HepG2 (cell line): ENCODE data around the gene CTIF. TPM values are rescaled to one million over a fixed set of nuclear protein-coding genes. Genes with fewer than 3 reads are reported as not detected.

Source experiments
- ATAC-seq: fragments of 200-7000 bp; cut with Tn5 transposase; 3 replicates; pipeline ENCODE4 v1.9.1; 2020; ENCODE audit warnings: mild to moderate bottlenecking, moderate library complexity
- BruUV-seq: library from RNA; stranded (reverse); fragments of 400-500 nt; replicated peaks from 2 replicates; lab custom pipeline; 2021; lab: Mats Ljungman, UMichigan
- CTCF ChIA-PET: fragments of 300-600 bp; formaldehyde crosslinking; extraction: SDS; loops from one replicate; lab custom pipeline; 2021; ENCODE audit warnings: low total read pairs, inconsistent platforms, low intra/inter-chr PET ratio; lab: Yijun Ruan, JAX
- POLR2A ChIA-PET: fragments of 350-600 bp; sonication (Branson Sonifier 250); formaldehyde crosslinking; loops from one replicate; lab custom pipeline; 2020; ENCODE audit warnings: antibody characterized with exemption, inconsistent platforms; lab: Yijun Ruan, JAX
- DNase-seq: peaks from one replicate; pipeline ENCODE4 v3.0.0-alpha.2; 2015; ENCODE audit warnings: low spot score
- FAIRE-seq: peaks from 3 replicates; lab custom pipeline; 2011; peaks lifted over from hg19 to GRCh38; lab: Jason Lieb, UNC
- H2AFZ ChIP-seq: one replicate; pipeline ENCODE4 v1.6.1; 2011; ENCODE audit warnings: low read length, inconsistent platforms
- H3K27ac ChIP-seq: fragments of 300-600 bp; 3 replicates; pipeline ENCODE4 v1.8.0; 2011; ENCODE audit warnings: mixed run types, mild to moderate bottlenecking, mixed read lengths, low read length, inconsistent platforms; ENCODE audit not compliant: insufficient read depth; ENCODE audit errors: extremely low read length
- H3K27me3 ChIP-seq, 2 experiments: fragments of 200-600 bp in 1 of 2; 2 replicates in 1 of 2; 3 replicates in 1 of 2; pipeline versions ENCODE4 v1.6.0 to v1.8.0; 2011; ENCODE audit warnings: low read length in 2 of 2, mild to moderate bottlenecking in 2 of 2, moderate library complexity in 2 of 2, inconsistent platforms in 1 of 2; ENCODE audit not compliant: insufficient read depth in 2 of 2, control insufficient read depth in 1 of 2
- H3K36me3 ChIP-seq, 2 experiments: fragments of 200-600 bp in 1 of 2; replicated peaks in 1 of 2; 2 replicates in 1 of 2; 3 replicates in 1 of 2; pipeline versions ENCODE4 v1.5.1 to v1.8.0; 2011; ENCODE audit warnings: low read length in 2 of 2, inconsistent platforms in 1 of 2; ENCODE audit not compliant: insufficient read depth in 2 of 2, control insufficient read depth in 1 of 2
- H3K4me1 ChIP-seq: 2 replicates; pipeline ENCODE4 v1.5.1; 2012; ENCODE audit warnings: low read length, inconsistent platforms; ENCODE audit not compliant: insufficient read depth
- H3K4me2 ChIP-seq: 2 replicates; pipeline ENCODE4 v1.6.0; 2011; ENCODE audit warnings: low read depth, low read length, inconsistent platforms
- H3K4me3 ChIP-seq, 3 experiments: fragments of 200-600 bp in 1 of 3; sonication (generic), shearing (Covaris generic) in 1 of 3; replicated peaks in 1 of 3; 2 replicates each; pipeline ENCODE4 v1.5.1; 2011 to 2016; ENCODE audit warnings: low read length in 3 of 3, inconsistent platforms in 2 of 3, low read depth in 2 of 3, mild to moderate bottlenecking in 2 of 3, control low read depth in 1 of 3, mixed read lengths in 1 of 3; ENCODE audit not compliant: insufficient read depth in 1 of 3
- H3K79me2 ChIP-seq: one replicate; pipeline ENCODE4 v1.6.1; 2011; ENCODE audit warnings: low read length, inconsistent platforms; ENCODE audit not compliant: insufficient read depth
- H3K9ac ChIP-seq: 2 replicates; pipeline ENCODE4 v1.6.0; 2011; ENCODE audit warnings: mild to moderate bottlenecking, low read depth, low read length, inconsistent platforms; ENCODE audit not compliant: insufficient read depth
- H3K9me3 ChIP-seq: 2 replicates; pipeline ENCODE4 v1.5.1; 2012; ENCODE audit warnings: mild to moderate bottlenecking, low read length
- H4K20me1 ChIP-seq: 2 replicates; pipeline ENCODE4 v1.6.0; 2011; ENCODE audit warnings: inconsistent platforms, mild to moderate bottlenecking, low read length, moderate library complexity; ENCODE audit not compliant: insufficient read depth
- HDAC6 ChIP-seq: fragments of 200-600 bp; sonication (generic); IDR thresholded peaks from 2 replicates; pipeline ENCODE4 v1.7.0; 2017; ENCODE audit warnings: mild to moderate bottlenecking, antibody characterized with exemption, low read length, low read depth
- IRF1 ChIP-seq: sonication (generic); formaldehyde crosslinking; IDR thresholded peaks from 2 replicates; pipeline ENCODE4 v1.4.0; 2020; ENCODE audit warnings: low read depth, mild to moderate bottlenecking, missing genetic modification reagents
- KDM3A ChIP-seq: IDR thresholded peaks from 2 replicates; pipeline ENCODE4 v1.6.1; 2018; ENCODE audit warnings: low read depth, missing compliant biosample characterization
- KLF11 ChIP-seq: IDR thresholded peaks from 2 replicates; pipeline ENCODE4 v1.6.1; 2016; ENCODE audit warnings: missing compliant biosample characterization
- NKX3-1 ChIP-seq: sonication (generic); formaldehyde crosslinking; IDR thresholded peaks from 2 replicates; pipeline ENCODE4 v1.5.0; 2020; ENCODE audit warnings: missing genetic modification reagents
- NR2F1 ChIP-seq, 2 experiments: fragments of 450-650 bp in 1 of 2; formaldehyde crosslinking in 1 of 2; IDR thresholded peaks; 2 replicates each; pipeline versions ENCODE4 v1.5.0 to v1.6.1; 2016 to 2020; ENCODE audit warnings: mild to moderate bottlenecking in 1 of 2, missing compliant biosample characterization in 1 of 2, missing genetic modification reagents in 1 of 2, moderate library complexity in 1 of 2
- ZGPAT ChIP-seq: IDR thresholded peaks from 2 replicates; pipeline ENCODE4 v1.6.1; 2016; ENCODE audit warnings: mild to moderate bottlenecking
- WGBS: methylation state at CpG from one replicate; pipeline ENCODE4 v1.1.6; 2017; ENCODE audit warnings: low lambda C conversion rate; 5-methylcytosine and 5-hydroxymethylcytosine counted together
- in situ Hi-C: cut with HindIII; loops from 2 replicates; pipeline ENCODE4 v1.10.0; 2017; ENCODE audit warnings: low pct_unique_long_range_greater_than_20kb; ENCODE audit not compliant: extremely low pct_ligation_motif_present
- intact Hi-C: fragments of 100-400 bp; cut with micrococcal nuclease; formaldehyde crosslinking; loops from one replicate; pipeline ENCODE4 v1.10.0; 2022; ENCODE audit not compliant: unreplicated experiment
- polyA plus RNA-seq, 8 experiments: library from polyadenylated mRNA; depleted of rRNA in 3 of 8; stranded (reverse) in 7 of 8; unstranded in 1 of 8; fragments of >200 nt; fragmentation: Illumina TruSeq in 4 of 8; extraction: Trizol in 4 of 8; gene quantifications; 2 replicates each; pipeline versions ENCODE4 v1.2.1 to v1.2.3, GENCODE V29; 2011 to 2016; ENCODE audit warnings: low read depth in 4 of 8, missing spikeins in 1 of 8, mixed read lengths in 1 of 8; ENCODE audit not compliant: insufficient read depth in 1 of 8
- total RNA-seq, 5 experiments: library from RNA; depleted of rRNA; stranded (reverse); fragments of >200 nt; fragmentation: Illumina TruSeq; extraction: Trizol; gene quantifications; 2 replicates each; pipeline ENCODE4 v1.2.3, GENCODE V29; 2016; ENCODE audit warnings: low read depth in 1 of 5

The CTIF gene
- total and polyA plus RNA-seq, 2 of the 13 experiments (the other 11 are each of a cell fraction or from before 2014, with no cell fraction given) = 18.2 to 28.0 TPM

GRCh38 chr18:48578289-48578688 lies 39.5 kb downstream of the CTIF start:
- WGBS = 91% methylated on average over 3 of the region's 3 CpGs
- in situ Hi-C loops = loop anchor here (10.0 kb wide), 1 partner anchor 103 kb away; no protein-coding TSS in a partner anchor
- ChIA-PET POLR2A (interaction anchor here (1.3 kb wide), 1 partner anchor 10 kb away, joined by 3 read pairs; no protein-coding TSS in a partner anchor), CTCF (no interaction called here)
- intact Hi-C loops = loop anchor here (5.0 kb wide), 1 partner anchor 54 kb away; no protein-coding TSS in a partner anchor
- Histone ChIP-seq H3K27ac (no peak overlapping the region), H3K4me3 (no peak overlapping the region), H2AFZ (no peak overlapping the region), H3K4me1 (peaks cover 87% of the 10 kb centered on the region), H3K4me2 (no peak overlapping the region), H3K9me3 (no peaks in the 10 kb centered on the region), H3K79me2 (peaks cover 68% of the 10 kb centered on the region), H4K20me1 (peaks cover 5% of the 10 kb centered on the region; the same call in 1 of the 2 replicates), H3K27me3 (no peaks in the 10 kb centered on the region), H3K9ac (no peak overlapping the region), H3K36me3 (no peaks in the 10 kb centered on the region; a peak in 2 of 5 replicates)
- no TSS peak for BruUV-seq
- no peak for ATAC-seq
- DNase-seq = no peak
- TF ChIP-seq NKX3-1 (CRISPR knock-in tag) (no peak), KDM3A (CRISPR knock-in tag) (no peak), IRF1 (CRISPR knock-in tag) (no peak), HDAC6 (no peak), ZGPAT (no peak), NR2F1 (CRISPR knock-in tag; IDR thresholded peaks at IDR 0.05) (no peak), KLF11 (CRISPR knock-in tag) (no peak)
- FAIRE-seq = no peak
